Neural progenitor cell (in vitro differentiated cells): ENCODE measurements around the gene ABTB2. TPM values are rescaled to one million over a fixed set of nuclear protein-coding genes. Genes with fewer than 3 reads are reported as not detected.

Experiments
- DNase-seq: peaks from one replicate; pipeline ENCODE4 v3.0.0-alpha.2; 2016; ENCODE audit warnings: low spot score
- H2AFZ ChIP-seq: fragments of 200-600 bp; sonication (generic); replicated peaks from 2 replicates; pipeline ENCODE4 v1.6.1; 2016; ENCODE audit warnings: antibody characterized with exemption
- H3F3A ChIP-seq: fragments of 200-600 bp; sonication (generic); 2 replicates; pipeline ENCODE4 v1.6.1; 2016; ENCODE audit warnings: antibody characterized with exemption, low read depth
- H3K27ac ChIP-seq: fragments of 200-600 bp; sonication (generic); 2 replicates; pipeline ENCODE4 v1.5.1; 2016; ENCODE audit warnings: mild to moderate bottlenecking
- H3K27me3 ChIP-seq: fragments of 200-600 bp; sonication (generic); 2 replicates; pipeline ENCODE4 v1.6.1; 2016; ENCODE audit warnings: mild to moderate bottlenecking, moderate library complexity
- H3K36me3 ChIP-seq: fragments of 200-600 bp; sonication (generic); 2 replicates; pipeline ENCODE4 v1.5.1; 2016
- H3K4me1 ChIP-seq: fragments of 200-600 bp; sonication (generic); 2 replicates; pipeline ENCODE4 v1.6.1; 2016; ENCODE audit warnings: mixed run types
- H3K4me2 ChIP-seq: fragments of 200-600 bp; sonication (generic); 2 replicates; pipeline ENCODE4 v1.6.1; 2016
- H3K4me3 ChIP-seq: fragments of 200-600 bp; sonication (generic); 2 replicates; pipeline ENCODE4 v1.5.1; 2016
- H3K79me2 ChIP-seq: fragments of 200-600 bp; sonication (generic); 2 replicates; pipeline ENCODE4 v1.6.1; 2016; ENCODE audit warnings: low read depth
- H3K9ac ChIP-seq: fragments of 200-600 bp; sonication (generic); 2 replicates; pipeline ENCODE4 v1.6.1; 2016
- H3K9me3 ChIP-seq: fragments of 200-600 bp; sonication (generic); 2 replicates; pipeline ENCODE4 v1.5.1; 2016; ENCODE audit warnings: low read depth
- H4K20me1 ChIP-seq: fragments of 200-600 bp; sonication (generic); 2 replicates; pipeline ENCODE4 v1.6.1; 2016; ENCODE audit warnings: low read depth
- H3K27ac Mint-ChIP-seq: 3 replicates; pipeline ENCODE4 v1.8.0; 2021; ENCODE audit warnings: mixed read lengths
- H3K27me3 Mint-ChIP-seq: 2 replicates; pipeline ENCODE4 v1.8.0; 2022; ENCODE audit warnings: low read depth, mild to moderate bottlenecking, inconsistent platforms, moderate library complexity, mixed read lengths; ENCODE audit not compliant: insufficient read depth
- H3K36me3 Mint-ChIP-seq: 3 replicates; pipeline ENCODE4 v1.8.0; 2021; ENCODE audit warnings: mixed read lengths
- H3K4me1 Mint-ChIP-seq: 3 replicates; pipeline ENCODE4 v1.8.0; 2021; ENCODE audit warnings: mixed read lengths
- H3K4me3 Mint-ChIP-seq: 3 replicates; pipeline ENCODE4 v1.8.0; 2021; ENCODE audit warnings: mild to moderate bottlenecking, moderate library complexity, mixed read lengths
- H3K9me3 Mint-ChIP-seq: 3 replicates; pipeline ENCODE4 v1.8.0; 2020; ENCODE audit warnings: mixed read lengths
- EZH2 ChIP-seq: fragments of 200-600 bp; sonication (generic); IDR thresholded peaks from 2 replicates; pipeline ENCODE4 v1.6.1; 2017; ENCODE audit warnings: antibody characterized with exemption, mild to moderate bottlenecking, moderate library complexity
- EZH2phosphoT487 ChIP-seq: fragments of 200-600 bp; sonication (generic); IDR thresholded peaks from 2 replicates; pipeline ENCODE4 v1.6.1; 2017; ENCODE audit warnings: antibody characterized with exemption
- total RNA-seq: library from RNA; depleted of rRNA; stranded (reverse); fragments of >200 nt; gene quantifications from 2 replicates; pipeline ENCODE4 v1.2.3, GENCODE V29; 2015; ENCODE audit warnings: low replicate concordance
- TF ChIP-seq, protein P1 (sequence below): fragments of 200-600 bp; sonication (generic); IDR thresholded peaks from 2 replicates; pipeline ENCODE4 v1.5.1; 2017; ENCODE audit warnings: antibody characterized with exemption, mild to moderate bottlenecking

ABTB2 gene
- total RNA-seq, 1 donor from 2014 or later: 0.37 TPM

DNA sequence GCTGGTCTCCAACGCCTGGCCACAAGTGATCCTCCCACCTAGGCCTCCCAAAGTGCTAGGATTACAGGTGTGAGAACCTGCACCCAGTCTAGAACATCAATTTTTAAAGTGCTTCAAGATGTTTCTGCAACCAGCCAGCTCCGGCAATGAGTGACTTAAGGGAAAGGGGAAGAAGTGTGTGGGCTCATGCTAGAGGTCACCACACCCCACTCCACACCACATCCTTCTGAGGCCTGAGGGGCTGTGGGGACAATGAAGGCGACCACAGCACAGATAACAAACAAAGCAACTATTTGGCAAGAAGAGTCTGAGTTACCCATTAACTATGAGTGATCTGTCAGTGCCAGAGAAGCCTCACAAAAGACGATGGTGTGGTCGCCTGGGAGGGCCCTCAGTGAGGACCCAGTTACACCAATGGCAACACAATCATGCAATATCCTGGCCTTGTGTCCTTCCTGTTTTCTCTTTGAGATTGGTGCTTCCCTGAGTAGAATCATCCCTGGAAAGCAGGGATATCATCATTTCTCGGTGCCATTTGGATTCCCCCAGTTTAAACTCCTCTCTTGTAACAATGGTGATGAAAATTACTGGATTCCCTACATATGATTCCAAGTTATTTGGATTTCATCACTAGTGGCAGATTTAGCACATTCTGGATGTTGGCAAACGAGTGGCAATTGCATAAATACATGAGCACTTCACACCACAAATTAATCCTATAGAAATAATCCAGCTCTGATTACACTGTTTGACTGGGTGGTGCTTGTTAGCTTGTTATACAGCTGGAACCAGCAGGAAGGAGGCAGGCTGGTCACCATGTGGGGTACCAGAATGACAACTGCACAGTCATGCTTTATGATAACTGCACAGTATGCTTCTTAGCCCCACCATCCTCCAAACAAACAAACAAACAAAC is 18.4 kb downstream of the ABTB2 start:
- Histone ChIP-seq H3K27me3 (no peaks in the 10 kb centered on the region), H3K36me3 (no peaks in the 10 kb centered on the region), H3K27ac (no peak overlapping the region), H2AFZ (no peak overlapping the region), H3K4me1 (peaks cover 12% of the 10 kb centered on the region), H3K4me2 (no peak overlapping the region), H4K20me1 (no peaks in the 10 kb centered on the region), H3F3A (peaks cover 7% of the 10 kb centered on the region), H3K4me3 (no peak overlapping the region), H3K9ac (no peak overlapping the region), H3K79me2 (no peaks in the 10 kb centered on the region), H3K9me3 (no peaks in the 10 kb centered on the region)
- H3K36me3 Mint-ChIP-seq: no peaks in the 10 kb centered on the region
- H3K4me1 Mint-ChIP-seq: peaks cover 11% of the 10 kb centered on the region
- no peak for DNase-seq
- no peaks in the 10 kb centered on the region for H3K9me3 Mint-ChIP-seq
- no peak overlapping the region for H3K4me3 Mint-ChIP-seq
- H3K27ac Mint-ChIP-seq: no peak overlapping the region
- H3K27me3 Mint-ChIP-seq: peaks cover 3% of the 10 kb centered on the region
- TF ChIP-seq, protein P1, sequence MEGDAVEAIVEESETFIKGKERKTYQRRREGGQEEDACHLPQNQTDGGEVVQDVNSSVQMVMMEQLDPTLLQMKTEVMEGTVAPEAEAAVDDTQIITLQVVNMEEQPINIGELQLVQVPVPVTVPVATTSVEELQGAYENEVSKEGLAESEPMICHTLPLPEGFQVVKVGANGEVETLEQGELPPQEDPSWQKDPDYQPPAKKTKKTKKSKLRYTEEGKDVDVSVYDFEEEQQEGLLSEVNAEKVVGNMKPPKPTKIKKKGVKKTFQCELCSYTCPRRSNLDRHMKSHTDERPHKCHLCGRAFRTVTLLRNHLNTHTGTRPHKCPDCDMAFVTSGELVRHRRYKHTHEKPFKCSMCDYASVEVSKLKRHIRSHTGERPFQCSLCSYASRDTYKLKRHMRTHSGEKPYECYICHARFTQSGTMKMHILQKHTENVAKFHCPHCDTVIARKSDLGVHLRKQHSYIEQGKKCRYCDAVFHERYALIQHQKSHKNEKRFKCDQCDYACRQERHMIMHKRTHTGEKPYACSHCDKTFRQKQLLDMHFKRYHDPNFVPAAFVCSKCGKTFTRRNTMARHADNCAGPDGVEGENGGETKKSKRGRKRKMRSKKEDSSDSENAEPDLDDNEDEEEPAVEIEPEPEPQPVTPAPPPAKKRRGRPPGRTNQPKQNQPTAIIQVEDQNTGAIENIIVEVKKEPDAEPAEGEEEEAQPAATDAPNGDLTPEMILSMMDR: no peak
- TF ChIP-seq EZH2phosphoT487 (no peak), EZH2 (no peak)

DNA sequence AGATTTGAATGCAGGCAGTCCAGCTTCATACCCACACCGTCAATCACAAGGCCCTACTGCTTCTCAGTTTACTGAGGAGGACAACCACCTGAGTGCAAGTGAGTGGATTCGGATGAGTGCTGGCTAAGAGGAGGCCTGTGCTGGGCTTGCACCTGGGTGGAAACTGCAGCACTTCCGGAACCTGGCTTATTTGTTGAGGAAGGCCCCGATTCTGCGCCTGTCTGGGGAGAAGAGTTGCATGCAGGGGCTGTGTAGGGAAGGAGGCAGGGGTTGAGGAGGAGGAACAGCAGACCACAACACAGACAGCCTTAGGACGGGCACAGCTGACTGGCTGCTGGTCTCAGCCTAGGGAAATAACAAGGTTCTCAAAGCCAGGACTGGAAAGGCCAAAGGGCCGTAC is 20.8 kb downstream of the ABTB2 start:
- no peak overlapping the region for H3K27ac Mint-ChIP-seq
- no peak overlapping the region for H3K4me3 Mint-ChIP-seq
- TF ChIP-seq EZH2 (no peak), EZH2phosphoT487 (no peak)
- TF ChIP-seq, protein P1: no peak
- DNase-seq: no peak
- Histone ChIP-seq H3K79me2 (no peaks in the 10 kb centered on the region), H3K4me3 (no peak overlapping the region), H3K4me1 (peaks cover 6% of the 10 kb centered on the region), H4K20me1 (no peaks in the 10 kb centered on the region), H3K9ac (no peak overlapping the region), H3K36me3 (no peaks in the 10 kb centered on the region), H2AFZ (no peak overlapping the region), H3K27me3 (no peaks in the 10 kb centered on the region), H3K4me2 (no peak overlapping the region), H3K27ac (no peak overlapping the region), H3K9me3 (no peaks in the 10 kb centered on the region), H3F3A (peaks cover 1% of the 10 kb centered on the region)
- no peaks in the 10 kb centered on the region for H3K9me3 Mint-ChIP-seq
- H3K27me3 Mint-ChIP-seq: peaks cover 2% of the 10 kb centered on the region
- H3K36me3 Mint-ChIP-seq: no peaks in the 10 kb centered on the region
- peaks cover 15% of the 10 kb centered on the region for H3K4me1 Mint-ChIP-seq

- TF ChIP-seq EZH2: no peak
- no peak for TF ChIP-seq EZH2phosphoT487
- TF ChIP-seq, protein P1: no peak
- H3K9ac ChIP-seq: no peak overlapping the region
- H3K36me3 Mint-ChIP-seq: no peaks in the 10 kb centered on the region
- H3K27ac ChIP-seq: no peak overlapping the region
- H3K27me3 ChIP-seq: no peaks in the 10 kb centered on the region
- H3K4me3 ChIP-seq: no peak overlapping the region
- no peaks in the 10 kb centered on the region for H3K9me3 ChIP-seq
- H4K20me1 ChIP-seq: no peaks in the 10 kb centered on the region
- no peaks in the 10 kb centered on the region for H3K79me2 ChIP-seq
- H3K9me3 Mint-ChIP-seq: no peaks in the 10 kb centered on the region
- peaks cover 13% of the 10 kb centered on the region for H3K4me1 Mint-ChIP-seq
- H3K27me3 Mint-ChIP-seq: peaks cover 2% of the 10 kb centered on the region
- H3K27ac Mint-ChIP-seq: no peak overlapping the region
- H3K4me2 ChIP-seq: no peak overlapping the region
- H3K4me1 ChIP-seq: no peaks in the 10 kb centered on the region
- no peak overlapping the region for H3K4me3 Mint-ChIP-seq
- H2AFZ ChIP-seq: no peak overlapping the region
- DNase-seq: no peak
- H3K36me3 ChIP-seq: no peaks in the 10 kb centered on the region
- H3F3A ChIP-seq: no peaks in the 10 kb centered on the region
Measured at GRCh38 chr11:34335801-34336200, 22.0 kb downstream of the ABTB2 start.
